ENCODE results near the gene NPPA. TPM values are rescaled to one million over a fixed set of nuclear protein-coding genes. Genes with fewer than 3 reads are reported as not detected.
A peak's percentile ranks its signal among the peaks of the same experiment; 100 is the strongest.

Gene NPPA
- total and polyA plus RNA-seq, 9 of the 15 experiments (the other 6 are each of a cell fraction or from before 2014, with no cell fraction given), result not detected

DNA sequence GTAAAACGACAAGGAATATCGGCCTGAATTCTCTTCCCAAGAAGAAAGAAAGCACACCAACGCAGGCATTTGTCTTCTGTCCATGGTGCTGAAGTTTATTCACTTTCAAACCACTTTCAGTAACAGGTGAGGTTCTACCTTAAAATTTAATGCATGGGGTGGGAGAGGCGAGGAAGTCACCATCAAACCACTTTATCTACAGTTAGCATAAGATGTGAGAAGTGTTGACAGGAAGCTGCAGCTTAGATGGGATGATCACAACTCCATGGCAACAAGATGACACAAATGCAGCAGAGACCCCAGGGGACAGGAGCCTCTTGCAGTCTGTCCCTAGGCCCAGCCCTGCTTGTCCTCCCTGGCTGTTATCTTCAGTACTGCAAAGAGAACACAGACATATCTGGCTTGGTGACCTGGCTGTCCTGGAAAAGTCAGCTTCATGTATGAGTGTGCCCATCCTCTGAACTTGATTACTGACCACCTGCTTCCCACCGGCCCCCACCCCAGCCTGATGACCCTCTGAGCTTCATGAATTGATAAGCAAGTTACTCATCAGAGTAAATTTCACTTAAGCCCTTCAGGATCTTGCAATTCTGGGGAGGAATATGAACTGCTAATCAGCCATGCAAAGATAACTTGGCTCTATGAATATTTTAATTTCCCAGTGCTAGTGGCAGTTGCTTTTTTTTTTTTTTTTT is 1.8 kb downstream of the NPPA start (continued):
- TF ChIP-seq, protein P1, sequence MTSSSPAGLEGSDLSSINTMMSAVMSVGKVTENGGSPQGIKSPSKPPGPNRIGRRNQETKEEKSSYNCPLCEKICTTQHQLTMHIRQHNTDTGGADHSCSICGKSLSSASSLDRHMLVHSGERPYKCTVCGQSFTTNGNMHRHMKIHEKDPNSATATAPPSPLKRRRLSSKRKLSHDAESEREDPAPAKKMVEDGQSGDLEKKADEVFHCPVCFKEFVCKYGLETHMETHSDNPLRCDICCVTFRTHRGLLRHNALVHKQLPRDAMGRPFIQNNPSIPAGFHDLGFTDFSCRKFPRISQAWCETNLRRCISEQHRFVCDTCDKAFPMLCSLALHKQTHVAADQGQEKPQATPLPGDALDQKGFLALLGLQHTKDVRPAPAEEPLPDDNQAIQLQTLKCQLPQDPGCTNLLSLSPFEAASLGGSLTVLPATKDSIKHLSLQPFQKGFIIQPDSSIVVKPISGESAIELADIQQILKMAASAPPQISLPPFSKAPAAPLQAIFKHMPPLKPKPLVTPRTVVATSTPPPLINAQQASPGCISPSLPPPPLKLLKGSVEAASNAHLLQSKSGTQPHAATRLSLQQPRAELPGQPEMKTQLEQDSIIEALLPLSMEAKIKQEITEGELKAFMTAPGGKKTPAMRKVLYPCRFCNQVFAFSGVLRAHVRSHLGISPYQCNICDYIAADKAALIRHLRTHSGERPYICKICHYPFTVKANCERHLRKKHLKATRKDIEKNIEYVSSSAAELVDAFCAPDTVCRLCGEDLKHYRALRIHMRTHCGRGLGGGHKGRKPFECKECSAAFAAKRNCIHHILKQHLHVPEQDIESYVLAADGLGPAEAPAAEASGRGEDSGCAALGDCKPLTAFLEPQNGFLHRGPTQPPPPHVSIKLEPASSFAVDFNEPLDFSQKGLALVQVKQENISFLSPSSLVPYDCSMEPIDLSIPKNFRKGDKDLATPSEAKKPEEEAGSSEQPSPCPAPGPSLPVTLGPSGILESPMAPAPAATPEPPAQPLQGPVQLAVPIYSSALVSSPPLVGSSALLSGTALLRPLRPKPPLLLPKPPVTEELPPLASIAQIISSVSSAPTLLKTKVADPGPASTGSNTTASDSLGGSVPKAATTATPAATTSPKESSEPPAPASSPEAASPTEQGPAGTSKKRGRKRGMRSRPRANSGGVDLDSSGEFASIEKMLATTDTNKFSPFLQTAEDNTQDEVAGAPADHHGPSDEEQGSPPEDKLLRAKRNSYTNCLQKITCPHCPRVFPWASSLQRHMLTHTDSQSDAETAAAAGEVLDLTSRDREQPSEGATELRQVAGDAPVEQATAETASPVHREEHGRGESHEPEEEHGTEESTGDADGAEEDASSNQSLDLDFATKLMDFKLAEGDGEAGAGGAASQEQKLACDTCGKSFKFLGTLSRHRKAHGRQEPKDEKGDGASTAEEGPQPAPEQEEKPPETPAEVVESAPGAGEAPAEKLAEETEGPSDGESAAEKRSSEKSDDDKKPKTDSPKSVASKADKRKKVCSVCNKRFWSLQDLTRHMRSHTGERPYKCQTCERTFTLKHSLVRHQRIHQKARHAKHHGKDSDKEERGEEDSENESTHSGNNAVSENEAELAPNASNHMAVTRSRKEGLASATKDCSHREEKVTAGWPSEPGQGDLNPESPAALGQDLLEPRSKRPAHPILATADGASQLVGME (CRISPR knock-in tag; IDR thresholded peaks at IDR 0.05), result no peak
- TF ChIP-seq GATAD2B (IDR thresholded peaks at IDR 0.05; ENCODE audit: borderline replicate concordance), result no peak
- TF ChIP-seq BCOR (IDR thresholded peaks at IDR 0.05), result no peak
- TF ChIP-seq ETV5 (CRISPR knock-in tag; IDR thresholded peaks at IDR 0.05; ENCODE audit: low read depth), result no peak
- TF ChIP-seq ZFX (CRISPR knock-in tag; IDR thresholded peaks at IDR 0.05), result 0 out of 2 replicates have a peak, but pooled peaks have one; percentile 24
- TF ChIP-seq, protein P2, sequence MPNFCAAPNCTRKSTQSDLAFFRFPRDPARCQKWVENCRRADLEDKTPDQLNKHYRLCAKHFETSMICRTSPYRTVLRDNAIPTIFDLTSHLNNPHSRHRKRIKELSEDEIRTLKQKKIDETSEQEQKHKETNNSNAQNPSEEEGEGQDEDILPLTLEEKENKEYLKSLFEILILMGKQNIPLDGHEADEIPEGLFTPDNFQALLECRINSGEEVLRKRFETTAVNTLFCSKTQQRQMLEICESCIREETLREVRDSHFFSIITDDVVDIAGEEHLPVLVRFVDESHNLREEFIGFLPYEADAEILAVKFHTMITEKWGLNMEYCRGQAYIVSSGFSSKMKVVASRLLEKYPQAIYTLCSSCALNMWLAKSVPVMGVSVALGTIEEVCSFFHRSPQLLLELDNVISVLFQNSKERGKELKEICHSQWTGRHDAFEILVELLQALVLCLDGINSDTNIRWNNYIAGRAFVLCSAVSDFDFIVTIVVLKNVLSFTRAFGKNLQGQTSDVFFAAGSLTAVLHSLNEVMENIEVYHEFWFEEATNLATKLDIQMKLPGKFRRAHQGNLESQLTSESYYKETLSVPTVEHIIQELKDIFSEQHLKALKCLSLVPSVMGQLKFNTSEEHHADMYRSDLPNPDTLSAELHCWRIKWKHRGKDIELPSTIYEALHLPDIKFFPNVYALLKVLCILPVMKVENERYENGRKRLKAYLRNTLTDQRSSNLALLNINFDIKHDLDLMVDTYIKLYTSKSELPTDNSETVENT (CRISPR knock-in tag; IDR thresholded peaks at IDR 0.05), result no peak
- peak in 1 of 2 experiments; percentile 34; a peak in 1 of 4 replicates for TF ChIP-seq HDAC1 (IDR thresholded peaks at IDR 0.05)
- no peak for TF ChIP-seq ATF7 (IDR thresholded peaks at IDR 0.05)
- no peak for TF ChIP-seq ZNF239 (CRISPR knock-in tag; IDR thresholded peaks at IDR 0.05)
- 0 out of 2 replicates have a peak, but pooled peaks have one; percentile 47 for TF ChIP-seq NCOA1 (IDR thresholded peaks at IDR 0.05; ENCODE audit: low read depth)
- no peak for TF ChIP-seq EGR1 (conservative IDR thresholded peaks at IDR 0.05)
- 0 out of 2 replicates have a peak, but pooled peaks have one; percentile 44 for TF ChIP-seq E2F1 (CRISPR knock-in tag; IDR thresholded peaks at IDR 0.05)
- no peak for TF ChIP-seq ZC3H11A (IDR thresholded peaks at IDR 0.05; ENCODE audit: low read depth, low read length)
- no peak for TF ChIP-seq USF1 (CRISPR knock-in tag; IDR thresholded peaks at IDR 0.05)
- TF ChIP-seq SMARCC2 (IDR thresholded peaks at IDR 0.05; ENCODE audit: low read depth), result no peak
- TF ChIP-seq SRSF9 (IDR thresholded peaks at IDR 0.05; ENCODE audit: borderline replicate concordance, low read depth, low read length), result no peak
- no peak for TF ChIP-seq CREM (IDR thresholded peaks at IDR 0.05; ENCODE audit: low read depth)
- TF ChIP-seq CXXC5 (CRISPR knock-in tag; IDR thresholded peaks at IDR 0.05), result peak; percentile 53
- no peak for TF ChIP-seq CHCHD3 (CRISPR knock-in tag; IDR thresholded peaks at IDR 0.05)

Measured in K562 (cell line).